HG02973 (cell line): ENCODE data around the gene DUSP11.
"Not testable (repeated sequence)": the region's sequence is repeated elsewhere in the genome, so short reads cannot be mapped to it uniquely, and the experiment has no call there.

Source experiments
- ATAC-seq: cut with Tn5 transposase; IDR thresholded peaks from one replicate; pipeline ENCODE4 v1.9.1; 2021; ENCODE audit warnings: moderate library complexity; ENCODE audit not compliant: unreplicated experiment

Gene DUSP11

GRCh38 chr2:73779467-73780236 is at the start of gene DUSP11:
TSS of gene DUSP11 (minus strand) at chr2:73780103. CDS start at chr2:73779974, 129 bp downstream.
- peak; percentile 99 for ATAC-seq

- peak; percentile 70 for ATAC-seq
These were observed 49.1 kb upstream of the DUSP11 start, which contains the start of gene STAMBP for GRCh38 chr2:73828818-73829570. TSS of gene STAMBP (plus strand) at chr2:73828961. CDS start at chr2:73830857, 1,896 bp downstream.

DNA sequence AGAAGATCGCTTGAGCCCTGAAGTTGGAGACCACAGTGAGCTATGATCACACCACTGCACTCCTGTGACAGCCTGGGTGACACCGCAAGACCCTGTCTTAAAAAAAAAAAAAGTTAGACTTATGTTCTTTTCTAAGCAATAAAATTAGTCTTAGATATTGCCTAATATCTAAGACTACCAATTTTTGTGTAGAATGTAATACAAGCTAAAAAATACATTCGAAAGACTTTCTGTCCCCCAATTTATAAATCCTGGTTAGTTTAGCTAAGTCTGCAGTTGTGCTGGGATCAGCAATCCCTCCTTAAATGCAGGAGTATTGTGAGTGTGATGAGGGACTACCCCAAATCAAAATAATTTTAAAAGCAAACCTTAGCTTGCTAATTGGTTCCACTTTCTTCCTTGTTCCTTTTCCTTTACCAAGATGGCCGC is 48.5 kb upstream of the DUSP11 start:
- no peak for ATAC-seq

- ATAC-seq = no peak
These were observed 47.9 kb upstream of the DUSP11 start for GRCh38 chr2:73827660-73828388.

GRCh38 chr2:73827018-73827417 is 47.1 kb upstream of the DUSP11 start:
- ATAC-seq = no peak

GRCh38 chr2:73825408-73825807 is 45.5 kb upstream of the DUSP11 start:
- ATAC-seq = no peak

- ATAC-seq = no peak
These were observed 44.1 kb upstream of the DUSP11 start for GRCh38 chr2:73823916-73824523.

- no peak for ATAC-seq
These were observed 43.5 kb upstream of the DUSP11 start for GRCh38 chr2:73823416-73823815.

- no peak for ATAC-seq
These were observed 43.1 kb upstream of the DUSP11 start for GRCh38 chr2:73822991-73823390.

GRCh38 chr2:73822276-73822675 is 42.4 kb upstream of the DUSP11 start:
- ATAC-seq = peak; percentile 59

DNA sequence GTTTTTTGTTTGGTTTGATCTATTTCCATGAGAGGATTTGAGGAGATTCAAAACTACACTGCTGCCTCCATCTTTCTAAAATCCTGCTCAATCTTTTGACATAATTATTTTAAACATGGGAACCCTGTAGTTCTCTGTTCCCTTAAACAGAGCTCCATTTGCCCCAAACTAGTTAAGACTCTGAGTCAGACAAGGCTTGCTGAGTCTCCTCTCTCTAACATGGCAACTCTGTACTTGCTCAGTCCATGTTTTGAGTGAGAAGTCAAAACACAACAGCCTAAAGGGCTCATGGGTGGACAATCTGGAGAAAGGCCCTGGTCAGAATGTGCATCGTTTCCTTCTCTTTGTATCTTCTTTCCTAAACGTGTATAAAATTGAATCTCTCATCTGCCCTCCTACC is 41.8 kb upstream of the DUSP11 start:
- ATAC-seq = no peak

DNA sequence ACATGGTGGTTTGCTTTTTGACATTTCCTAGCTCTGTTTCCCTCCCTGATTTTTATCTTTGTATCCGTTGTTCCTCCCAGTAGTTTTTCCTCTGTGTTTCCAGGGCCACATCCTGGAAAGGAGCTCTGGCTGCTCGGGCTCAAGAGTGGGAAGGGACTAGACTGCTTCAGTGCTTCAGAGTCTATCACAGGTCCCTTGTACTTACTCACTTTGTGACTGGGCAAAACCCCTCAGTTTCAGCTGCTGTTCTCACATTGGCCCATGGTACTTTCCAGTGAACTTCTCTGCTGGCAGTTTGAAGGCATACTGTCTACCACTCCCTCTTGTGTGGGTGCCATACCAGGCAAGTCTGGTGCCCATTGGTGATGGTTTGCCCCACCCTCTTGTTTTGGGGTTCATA is 41.3 kb upstream of the DUSP11 start:
- peak; percentile 51 for ATAC-seq

DNA sequence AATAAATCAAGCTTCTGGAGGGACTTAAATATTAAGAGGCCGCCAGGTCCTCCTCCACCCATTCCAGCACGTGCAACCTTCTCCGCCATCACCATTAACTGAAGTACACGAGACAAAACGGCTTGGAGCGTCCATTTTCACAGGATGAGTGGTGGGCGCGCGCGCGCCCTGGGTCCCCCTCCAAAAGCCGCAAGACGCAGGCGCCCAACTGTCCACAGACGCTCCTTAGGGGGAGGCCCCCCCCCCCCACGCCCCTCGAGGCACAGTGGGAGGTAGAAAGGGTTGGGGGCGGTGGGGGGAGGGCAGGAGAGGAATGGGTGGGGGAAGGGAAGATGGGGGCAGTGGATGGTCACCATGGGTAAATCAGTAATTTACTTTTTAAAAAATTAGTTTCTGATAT is 38.4 kb upstream of the DUSP11 start:
- no peak for ATAC-seq

GRCh38 chr2:73812635-73813034 is 32.7 kb upstream of the DUSP11 start:
- no peak for ATAC-seq

GRCh38 chr2:73811878-73812277 is 32.0 kb upstream of the DUSP11 start:
- ATAC-seq = no peak

DNA sequence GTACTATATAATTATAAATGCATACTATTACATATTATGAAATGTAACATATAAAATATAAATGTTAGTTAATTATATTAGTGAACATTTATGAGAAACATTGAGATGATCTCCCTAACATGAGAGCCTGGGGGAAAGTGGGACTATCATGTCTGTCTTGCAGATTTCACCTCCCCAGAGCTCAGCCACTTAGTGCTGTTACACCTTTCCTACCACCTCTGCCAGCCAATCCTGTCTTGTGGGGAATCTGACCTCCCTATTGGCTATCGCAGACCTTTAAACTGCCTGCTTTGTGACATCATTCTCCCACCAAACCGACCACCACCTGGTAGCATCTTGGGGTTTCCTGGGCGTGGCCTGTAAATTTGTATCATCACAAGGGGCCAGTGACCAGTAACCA is 4.0 kb upstream of the DUSP11 start, which contains the start of gene C2orf78:
Gene C2orf78, plus strand, starts transcription at position 301 of the 400 bp plus-strand sequence. CDS start 127 bp downstream, outside the sequence.
- not testable (repeated sequence) for ATAC-seq

DNA sequence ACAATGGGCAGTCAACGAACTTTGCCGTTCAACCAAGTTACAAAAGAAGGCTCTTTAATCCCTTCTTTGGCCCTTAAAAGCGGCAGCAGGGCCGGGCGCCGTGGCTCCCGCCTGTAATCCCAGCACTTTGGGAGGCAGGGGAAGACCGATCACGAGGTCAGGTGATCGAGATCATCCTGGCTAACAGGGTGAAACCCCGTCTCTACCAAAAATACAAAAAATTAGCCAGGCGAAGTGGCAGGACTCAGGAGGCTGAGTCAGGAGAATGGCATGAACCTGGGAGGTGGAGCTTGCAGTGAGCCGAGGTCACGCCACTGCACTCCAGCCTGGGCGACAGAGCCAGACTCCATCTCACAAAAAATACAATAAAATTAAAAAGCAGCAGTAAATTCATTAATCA is 3.5 kb upstream of the DUSP11 start:
- not testable (repeated sequence) for ATAC-seq

DNA sequence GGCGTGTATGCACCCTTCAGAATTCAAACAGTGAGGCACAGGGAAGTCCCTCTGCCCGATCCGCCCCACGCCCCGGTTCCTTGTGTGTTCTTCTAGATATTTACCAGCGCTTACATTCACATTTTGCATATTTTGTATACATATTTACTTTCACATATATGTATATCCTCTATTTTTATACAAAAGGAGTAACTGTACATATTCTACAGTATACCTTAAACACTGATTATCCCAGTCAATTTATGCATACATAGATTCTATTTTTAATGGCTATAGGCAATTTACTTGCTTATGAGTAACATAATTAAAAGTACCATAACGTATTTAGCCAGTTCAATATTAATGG is 307 bp upstream of the DUSP11 start:
- ATAC-seq = no peak

DNA sequence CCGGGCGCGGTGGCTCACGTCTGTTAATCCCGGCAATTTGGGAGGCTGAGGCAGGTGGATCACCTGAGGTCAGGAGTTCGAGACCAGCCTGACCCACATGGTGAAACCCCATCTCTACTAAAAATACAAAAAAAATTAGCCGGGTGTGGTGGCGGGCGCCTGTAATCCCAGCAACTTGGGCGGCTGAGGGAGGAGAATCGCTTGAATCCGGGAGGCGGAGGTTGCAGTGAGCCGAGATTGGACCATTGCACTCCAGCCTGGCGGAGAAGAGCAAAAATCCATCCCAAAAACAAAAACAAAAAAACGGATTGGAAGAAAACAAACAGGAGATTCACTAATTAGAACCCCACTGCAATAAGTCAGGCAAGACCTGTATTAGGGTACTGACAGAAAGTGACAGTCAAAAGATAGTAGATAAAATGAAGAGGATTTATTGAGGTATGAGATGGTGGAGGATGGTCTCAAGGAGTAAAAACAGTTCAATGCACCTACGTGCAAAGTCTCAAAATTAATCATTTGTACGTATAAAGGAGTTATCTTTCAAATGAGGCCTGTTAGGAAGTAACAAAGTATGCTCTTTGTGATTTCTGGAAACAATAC is 936 bp downstream of the DUSP11 start:
- peak; percentile 4 for ATAC-seq

DNA sequence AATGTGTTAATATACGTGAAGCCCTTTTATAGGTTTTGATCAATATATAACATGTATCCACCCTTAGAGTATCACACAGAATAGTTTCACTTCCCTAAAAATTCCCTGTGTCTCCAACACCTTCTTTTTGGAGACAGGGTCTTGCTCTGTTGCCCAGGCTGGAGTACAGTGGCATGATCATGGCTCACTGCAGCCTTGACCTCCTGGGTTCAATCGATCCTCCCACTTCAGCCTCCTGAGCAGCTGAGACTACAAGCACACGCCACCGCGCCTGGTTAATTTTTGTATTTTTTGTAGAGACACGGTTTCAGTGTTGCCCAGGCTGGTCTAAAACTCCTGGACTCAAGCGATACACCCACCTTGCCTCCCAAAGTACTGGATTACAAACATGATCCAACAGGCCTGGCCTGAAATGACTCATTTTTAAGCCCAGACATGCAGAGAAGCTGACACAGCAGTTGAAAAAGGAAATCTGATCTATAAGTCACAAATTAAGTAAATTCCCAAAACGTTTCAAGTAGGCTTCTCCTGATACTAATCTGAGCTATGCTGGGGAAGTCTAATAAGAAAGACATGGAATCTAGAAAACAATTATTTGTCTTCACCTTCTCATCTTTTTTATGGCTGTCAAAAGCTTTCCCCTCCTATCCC is 2.9 kb downstream of the DUSP11 start:
- no peak for ATAC-seq
